Measurements from ENCODE around the gene MACROD2.

GRCh38 chr20:15199698-15200097 lies 1204.4 kb downstream of the MACROD2 start:
- TF ChIP-seq CTCF (conservative IDR thresholded peaks at IDR 0.05; ENCODE audit: low read depth, low read length): no peak
- TF ChIP-seq POLR2A (IDR thresholded peaks at IDR 0.05; ENCODE audit: low read depth, low read length): no peak
- no peak for TF ChIP-seq SMC3 (IDR thresholded peaks at IDR 0.05; ENCODE audit: low read depth, low read length)
- no peak for TF ChIP-seq FOS (IDR thresholded peaks at IDR 0.05; ENCODE audit: low read depth, low read length)
- no peak for TF ChIP-seq BHLHE40 (IDR thresholded peaks at IDR 0.05; ENCODE audit: low read depth, low read length)
- TF ChIP-seq RAD21 (IDR thresholded peaks at IDR 0.05; ENCODE audit: low read length): no peak
- no peak for TF ChIP-seq RCOR1 (IDR thresholded peaks at IDR 0.05; ENCODE audit: insufficient replicate concordance, low read length)
- no peak for TF ChIP-seq CEBPB (IDR thresholded peaks at IDR 0.05; ENCODE audit: low read depth, low read length)
- no peak for TF ChIP-seq USF2 (IDR thresholded peaks at IDR 0.05; ENCODE audit: low read depth, low read length)

All from IMR-90 (cell line).